Fibroblast of lung (primary cell): ENCODE results near the gene PCF11. TPM values are rescaled to one million over a fixed set of nuclear protein-coding genes. Genes with fewer than 3 reads are reported as not detected.
"Not testable (repeated sequence)": the region's sequence is repeated elsewhere in the genome, so short reads cannot be mapped to it uniquely, and the experiment has no call there.

ENCODE experiments used
- DNase-seq, 2 donors: peaks; one replicate each; pipeline versions ENCODE4 v3.0.0 to v3.0.0-alpha.2; 2010; ENCODE audit warnings: low read depth in 2 of 2
- H2AFZ ChIP-seq: 2 replicates; pipeline ENCODE4 v1.5.1; 2012; ENCODE audit warnings: low read length, control low read depth, inconsistent platforms
- H3K27ac ChIP-seq: 2 replicates; pipeline ENCODE4 v1.5.1; 2011; ENCODE audit warnings: low read length, control low read depth; ENCODE audit not compliant: insufficient read depth
- H3K27me3 ChIP-seq: 2 replicates; pipeline ENCODE4 v1.5.1; 2011; ENCODE audit warnings: mild to moderate bottlenecking, low read length; ENCODE audit not compliant: control insufficient read depth, insufficient read depth
- H3K36me3 ChIP-seq: 2 replicates; pipeline ENCODE4 v1.5.1; 2011; ENCODE audit warnings: low read length; ENCODE audit not compliant: control insufficient read depth, insufficient read depth
- H3K4me1 ChIP-seq: 2 replicates; pipeline ENCODE4 v1.5.1; 2011; ENCODE audit warnings: low read length; ENCODE audit not compliant: control insufficient read depth, insufficient read depth; ENCODE audit errors: extremely low read depth
- H3K4me2 ChIP-seq: 2 replicates; pipeline ENCODE4 v1.5.1; 2011; ENCODE audit warnings: low read length, control low read depth; ENCODE audit not compliant: insufficient read depth; ENCODE audit errors: extremely low read depth
- H3K4me3 ChIP-seq, 4 experiments: fragments of 200-600 bp in 1 of 4; sonication (generic) in 1 of 4; replicated peaks in 1 of 4; 2 replicates each; pipeline ENCODE4 v1.5.1; 2011 to 2016; ENCODE audit warnings: low read length in 4 of 4, low read depth in 3 of 4, mild to moderate bottlenecking in 3 of 4, control low read depth in 2 of 4, inconsistent platforms in 1 of 4, mixed read lengths in 1 of 4; ENCODE audit not compliant: insufficient read depth in 1 of 4; ENCODE audit errors: control extremely low read depth in 1 of 4
- H3K79me2 ChIP-seq: 2 replicates; pipeline ENCODE4 v1.5.1; 2012; ENCODE audit warnings: mild to moderate bottlenecking, low read length, inconsistent platforms; ENCODE audit not compliant: control insufficient read depth, insufficient read depth
- H3K9ac ChIP-seq: 2 replicates; pipeline ENCODE4 v1.5.1; 2011; ENCODE audit warnings: mild to moderate bottlenecking, low read length, control low read depth; ENCODE audit not compliant: insufficient read depth
- H3K9me3 ChIP-seq: 2 replicates; pipeline ENCODE4 v1.5.1; 2012; ENCODE audit warnings: low read depth, low read length; ENCODE audit not compliant: control insufficient read depth, insufficient read depth
- H4K20me1 ChIP-seq: 2 replicates; pipeline ENCODE4 v1.5.1; 2011; ENCODE audit warnings: low read length; ENCODE audit not compliant: control insufficient read depth, insufficient read depth; ENCODE audit errors: extremely low read depth
- EZH2 ChIP-seq: IDR thresholded peaks from 2 replicates; pipeline ENCODE4 v1.5.1; 2012; ENCODE audit warnings: low read length, control low read depth, mild to moderate bottlenecking; ENCODE audit errors: missing control alignments
- polyA plus RNA-seq, 2 donors: library from polyadenylated mRNA; depleted of rRNA in 1 of 2; stranded (reverse) in 1 of 2; unstranded in 1 of 2; fragments of >200 nt; gene quantifications; 2 replicates each; pipeline ENCODE4 v1.2.1, GENCODE V29; 2011 to 2012; ENCODE audit warnings: missing spikeins in 1 of 2
- total RNA-seq: library from RNA; depleted of rRNA; stranded (reverse); fragments of >200 nt; gene quantifications from 2 replicates; pipeline ENCODE4 v1.2.1, GENCODE V29; 2014
- TF ChIP-seq, protein P1 (sequence below), 2 donors: IDR thresholded peaks in 1 of 2; conservative IDR thresholded peaks in 1 of 2; 1 replicate in 1 of 2; 2 replicates in 1 of 2; pipeline ENCODE4 v1.5.1; 2011 to 2012; ENCODE audit warnings: low read length in 2 of 2, control low read depth in 1 of 2, inconsistent platforms in 1 of 2, low read depth in 1 of 2, mild to moderate bottlenecking in 1 of 2

Gene PCF11
- total and polyA plus RNA-seq, 2 donors (not counting 1 experiment from before 2014, with no cell fraction given) = 26.6 to 44.8 TPM

DNA sequence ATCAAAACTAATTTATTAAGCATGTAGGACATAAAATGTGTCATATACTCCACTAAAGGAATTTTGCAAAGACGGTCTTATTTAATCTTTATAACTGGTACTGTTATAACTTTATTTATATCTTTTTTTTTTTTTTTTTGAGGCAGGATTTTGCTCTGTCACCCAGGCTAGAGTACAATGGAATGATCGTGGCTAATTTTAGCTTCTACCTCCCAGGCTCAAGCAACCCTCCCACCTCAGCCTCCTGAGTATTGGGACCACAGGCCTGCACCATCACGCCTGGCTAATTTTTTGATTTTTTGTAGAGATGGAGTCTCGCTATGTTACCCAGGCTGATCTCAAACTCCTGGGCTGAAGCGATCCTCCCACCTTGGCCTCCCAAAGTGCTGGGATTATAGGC lies 31.4 kb upstream of the PCF11 start:
- Histone ChIP-seq H4K20me1 (no peaks in the 10 kb centered on the region), H3K36me3 (no peaks in the 10 kb centered on the region), H3K4me3 (no peak overlapping the region), H3K4me2 (no peak overlapping the region), H3K4me1 (no peaks in the 10 kb centered on the region), H3K27ac (no peak overlapping the region), H3K27me3 (no peaks in the 10 kb centered on the region), H2AFZ (no peak overlapping the region), H3K9ac (no peak overlapping the region), H3K9me3 (no peaks in the 10 kb centered on the region), H3K79me2 (no peaks in the 10 kb centered on the region)
- no peak for DNase-seq
- TF ChIP-seq, protein P1, sequence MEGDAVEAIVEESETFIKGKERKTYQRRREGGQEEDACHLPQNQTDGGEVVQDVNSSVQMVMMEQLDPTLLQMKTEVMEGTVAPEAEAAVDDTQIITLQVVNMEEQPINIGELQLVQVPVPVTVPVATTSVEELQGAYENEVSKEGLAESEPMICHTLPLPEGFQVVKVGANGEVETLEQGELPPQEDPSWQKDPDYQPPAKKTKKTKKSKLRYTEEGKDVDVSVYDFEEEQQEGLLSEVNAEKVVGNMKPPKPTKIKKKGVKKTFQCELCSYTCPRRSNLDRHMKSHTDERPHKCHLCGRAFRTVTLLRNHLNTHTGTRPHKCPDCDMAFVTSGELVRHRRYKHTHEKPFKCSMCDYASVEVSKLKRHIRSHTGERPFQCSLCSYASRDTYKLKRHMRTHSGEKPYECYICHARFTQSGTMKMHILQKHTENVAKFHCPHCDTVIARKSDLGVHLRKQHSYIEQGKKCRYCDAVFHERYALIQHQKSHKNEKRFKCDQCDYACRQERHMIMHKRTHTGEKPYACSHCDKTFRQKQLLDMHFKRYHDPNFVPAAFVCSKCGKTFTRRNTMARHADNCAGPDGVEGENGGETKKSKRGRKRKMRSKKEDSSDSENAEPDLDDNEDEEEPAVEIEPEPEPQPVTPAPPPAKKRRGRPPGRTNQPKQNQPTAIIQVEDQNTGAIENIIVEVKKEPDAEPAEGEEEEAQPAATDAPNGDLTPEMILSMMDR (conservative IDR thresholded peaks at IDR 0.05 in 1 of 2, IDR thresholded peaks at IDR 0.05 in 1 of 2; ENCODE audit: low read depth in 1 of 2, low read length in 2 of 2) = no peak
- TF ChIP-seq EZH2 = no peak

DNA sequence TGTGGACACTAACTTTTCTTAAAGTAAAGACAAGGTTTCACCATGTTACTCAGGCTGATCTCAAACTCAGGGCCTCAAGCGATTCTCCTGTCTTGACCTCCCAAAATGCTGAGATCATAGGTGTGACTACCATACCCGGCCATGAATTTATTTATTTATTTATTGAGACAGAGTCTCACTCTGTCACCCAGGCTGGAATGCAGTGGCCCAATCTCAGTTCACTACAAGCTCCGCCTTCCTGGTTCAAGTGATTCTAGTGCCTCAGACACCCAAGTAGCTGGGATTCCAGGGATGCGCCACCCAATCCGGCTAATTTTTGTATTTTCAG lies 29.7 kb upstream of the PCF11 start:
- no peaks in the 10 kb centered on the region for H3K9me3 ChIP-seq
- no peaks in the 10 kb centered on the region for H3K27me3 ChIP-seq
- no peak overlapping the region for H3K4me3 ChIP-seq
- H3K9ac ChIP-seq = no peak overlapping the region
- no peaks in the 10 kb centered on the region for H3K36me3 ChIP-seq
- no peak overlapping the region for H3K27ac ChIP-seq
- H4K20me1 ChIP-seq = no peaks in the 10 kb centered on the region
- no peaks in the 10 kb centered on the region for H3K79me2 ChIP-seq
- DNase-seq = no peak
- TF ChIP-seq, protein P1 (conservative IDR thresholded peaks at IDR 0.05 in 1 of 2, IDR thresholded peaks at IDR 0.05 in 1 of 2; ENCODE audit: low read depth in 1 of 2, low read length in 2 of 2) = no peak
- no peak for TF ChIP-seq EZH2
- H3K4me1 ChIP-seq = no peaks in the 10 kb centered on the region
- H2AFZ ChIP-seq = no peak overlapping the region
- no peak overlapping the region for H3K4me2 ChIP-seq

DNA sequence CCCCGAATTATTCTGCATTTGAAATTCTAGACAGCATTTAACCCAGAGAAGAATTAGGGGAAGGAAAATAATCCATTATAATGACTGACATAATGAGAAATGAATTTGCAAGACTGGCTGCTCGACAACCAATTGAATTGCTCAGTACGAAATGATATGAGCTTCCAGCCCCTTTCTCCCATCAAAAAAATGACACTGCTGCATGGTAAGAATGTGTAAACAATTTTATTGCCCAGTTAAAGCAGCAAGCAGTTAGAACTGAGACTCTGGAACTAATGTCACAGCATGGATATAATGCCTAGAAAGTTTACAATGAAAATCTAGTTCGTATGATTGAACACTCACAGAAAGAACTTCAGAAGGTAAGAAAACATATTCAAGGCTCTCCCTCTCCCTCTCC lies 24.7 kb upstream of the PCF11 start:
- TF ChIP-seq, protein P1 (conservative IDR thresholded peaks at IDR 0.05 in 1 of 2, IDR thresholded peaks at IDR 0.05 in 1 of 2; ENCODE audit: low read depth in 1 of 2, low read length in 2 of 2) = no peak
- TF ChIP-seq EZH2 = no peak
- Histone ChIP-seq H4K20me1 (no peaks in the 10 kb centered on the region), H3K4me1 (no peaks in the 10 kb centered on the region), H3K4me2 (no peak overlapping the region), H3K27ac (no peak overlapping the region), H3K9me3 (no peaks in the 10 kb centered on the region), H3K27me3 (no peaks in the 10 kb centered on the region), H3K4me3 (no peak overlapping the region), H3K79me2 (no peaks in the 10 kb centered on the region), H3K36me3 (no peaks in the 10 kb centered on the region), H3K9ac (no peak overlapping the region), H2AFZ (no peak overlapping the region)
- no peak for DNase-seq

DNA sequence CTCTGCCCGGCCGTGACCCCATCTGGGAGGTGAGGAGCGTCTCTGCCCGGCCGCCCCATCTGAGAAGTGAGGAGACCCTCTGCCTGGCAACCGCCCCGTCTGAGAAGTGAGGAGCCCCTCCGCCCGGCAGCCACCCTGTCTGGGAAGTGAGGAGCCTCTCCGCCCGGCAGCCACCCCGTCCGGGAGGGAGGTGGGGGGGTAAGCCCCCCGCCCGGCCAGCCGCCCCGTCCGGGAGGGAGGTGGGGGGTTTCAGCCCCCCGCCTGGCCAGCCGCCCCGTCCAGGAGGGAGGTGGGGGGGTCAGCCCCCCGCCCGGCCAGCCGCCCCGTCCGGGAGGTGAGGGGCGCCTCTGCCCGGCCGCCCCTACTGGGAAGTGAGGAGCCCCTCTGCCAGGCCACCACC lies 23.7 kb upstream of the PCF11 start:
- H3K9ac ChIP-seq, H3K27ac ChIP-seq, H4K20me1 ChIP-seq, H3K9me3 ChIP-seq, H3K79me2 ChIP-seq, DNase-seq, H3K4me3 ChIP-seq, H3K27me3 ChIP-seq, H2AFZ ChIP-seq, H3K4me2 ChIP-seq, H3K4me1 ChIP-seq, H3K36me3 ChIP-seq: not testable (repeated sequence)
